Activated T-cell treated with anti-CD3 and anti-CD28 coated beads, Interleukin-2, amount 50 U/mL, for 48 hours (primary cell): Measurements from ENCODE around the gene RBM23.
"Not testable (repeated sequence)": the region's sequence is repeated elsewhere in the genome, so short reads cannot be mapped to it uniquely, and the experiment has no call there.

Experiments
- DNase-seq, 2 experiments: peaks; one replicate each; pipeline ENCODE4 v3.0.0-alpha.2; 2020

Gene RBM23

GRCh38 chr14:22918804-22919600 lies at the start of gene RBM23:
Gene RBM23, minus strand, starts transcription at chr14:22919149.
- DNase-seq, result peak; percentile 99

DNA sequence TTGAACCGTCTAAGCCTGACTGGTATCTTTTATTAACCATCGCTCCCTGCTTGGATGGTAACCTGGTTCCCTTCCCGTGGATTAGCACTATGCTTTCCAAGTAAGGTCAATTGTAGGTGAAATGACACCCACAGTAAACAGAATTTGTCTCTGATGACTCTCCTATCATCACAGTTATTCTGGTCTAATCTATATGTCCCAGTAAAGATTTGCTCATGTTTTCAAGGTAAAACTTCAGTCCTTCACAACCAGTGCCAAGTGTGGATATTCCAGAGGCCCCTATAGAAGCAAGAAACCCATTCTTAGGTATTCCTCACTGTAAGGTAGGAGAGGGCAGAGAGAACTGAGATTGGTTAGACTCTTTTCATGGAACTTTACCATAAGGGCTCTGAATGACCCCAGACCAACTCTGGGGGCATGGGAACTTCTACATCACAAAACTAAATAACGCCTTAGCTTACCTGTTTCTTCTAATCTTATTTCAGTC lies 47.9 kb upstream of the RBM23 start:
- no peak for DNase-seq

DNA sequence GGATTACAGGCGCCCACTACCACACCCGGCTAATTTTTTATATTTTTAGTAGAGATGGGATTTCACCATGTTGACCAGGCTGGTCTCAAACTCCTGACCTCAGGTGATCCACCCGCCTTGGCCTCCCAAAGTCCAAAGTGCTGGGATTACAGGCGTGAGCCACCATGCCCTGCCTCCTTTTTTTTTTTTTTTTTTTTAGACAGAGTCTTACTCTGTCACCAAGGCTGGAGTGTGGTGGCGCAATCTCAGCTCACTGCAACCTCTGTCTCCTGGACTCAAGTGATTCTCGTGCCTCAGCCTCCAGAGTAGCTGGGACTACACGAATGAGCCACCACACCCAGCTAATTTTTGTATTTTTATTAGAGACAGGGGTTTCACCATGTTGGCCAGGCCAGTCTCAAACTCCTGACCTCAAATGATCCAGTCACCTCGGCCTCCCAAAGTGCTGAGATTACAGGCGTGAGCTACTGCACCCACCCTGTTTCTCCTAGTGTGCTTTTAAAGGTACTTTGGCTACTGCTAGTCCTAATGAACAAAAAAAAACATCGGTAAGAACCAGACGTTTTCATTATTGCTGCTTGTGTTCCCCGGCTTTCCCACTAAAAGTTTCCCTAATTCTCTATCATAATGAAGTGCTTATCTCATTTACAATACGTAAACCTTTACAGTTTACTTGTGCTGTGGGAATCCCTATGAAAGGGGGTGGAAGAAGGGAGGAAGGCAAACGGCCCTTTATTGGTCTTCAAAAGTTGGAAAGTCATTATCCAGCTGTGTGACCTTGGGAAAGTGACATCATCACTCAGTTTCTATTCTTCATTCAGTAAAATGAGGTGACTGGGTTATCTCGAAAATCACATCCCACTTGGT lies 47.2 kb upstream of the RBM23 start:
- not testable (repeated sequence) for DNase-seq

- DNase-seq, result no peak
Measured at GRCh38 chr14:22962061-22962676, 43.2 kb upstream of the RBM23 start.

DNA sequence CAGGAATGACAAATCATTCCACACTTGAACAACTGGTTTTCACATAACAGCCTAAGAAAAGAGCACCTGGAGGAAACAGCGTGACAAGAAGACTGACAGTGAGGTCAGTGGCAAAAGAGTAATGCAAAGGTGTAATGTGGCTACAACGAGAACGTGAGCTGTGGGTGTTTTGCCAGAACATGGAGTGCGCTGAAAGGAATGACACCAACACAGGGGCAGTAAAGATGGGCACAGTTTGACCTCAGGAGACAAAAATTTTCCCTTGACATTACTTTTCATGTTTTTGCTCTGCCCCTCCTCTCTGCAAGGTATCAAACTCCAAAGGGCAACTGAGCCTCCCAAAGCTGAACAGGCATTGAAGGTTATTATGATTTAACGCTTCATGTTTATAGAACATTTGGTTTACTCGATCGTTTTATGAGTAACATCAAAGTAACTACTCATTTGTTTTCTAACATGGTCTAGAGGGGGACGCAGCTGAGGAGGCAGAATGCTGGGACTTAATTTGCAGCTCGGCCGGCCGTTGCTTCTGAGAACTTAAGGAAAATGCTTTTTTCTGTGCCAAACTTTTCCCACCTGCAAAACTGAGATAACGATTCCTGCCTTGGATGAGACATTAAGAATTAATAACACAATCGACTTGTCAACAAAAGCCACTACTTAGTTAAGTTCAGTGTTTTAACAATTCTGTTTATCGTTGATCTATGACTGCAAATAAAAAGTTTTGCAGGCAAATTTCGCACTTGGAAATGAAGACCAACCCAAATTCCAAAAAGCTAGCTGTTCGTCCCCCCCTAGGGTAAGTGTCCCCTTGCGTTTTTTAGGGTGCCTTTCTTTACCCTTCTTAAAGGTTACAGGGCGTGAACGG lies 37.0 kb upstream of the RBM23 start:
- DNase-seq, result no peak

- no peak for DNase-seq
Measured at GRCh38 chr14:22952418-22952817, 33.5 kb upstream of the RBM23 start.

DNA sequence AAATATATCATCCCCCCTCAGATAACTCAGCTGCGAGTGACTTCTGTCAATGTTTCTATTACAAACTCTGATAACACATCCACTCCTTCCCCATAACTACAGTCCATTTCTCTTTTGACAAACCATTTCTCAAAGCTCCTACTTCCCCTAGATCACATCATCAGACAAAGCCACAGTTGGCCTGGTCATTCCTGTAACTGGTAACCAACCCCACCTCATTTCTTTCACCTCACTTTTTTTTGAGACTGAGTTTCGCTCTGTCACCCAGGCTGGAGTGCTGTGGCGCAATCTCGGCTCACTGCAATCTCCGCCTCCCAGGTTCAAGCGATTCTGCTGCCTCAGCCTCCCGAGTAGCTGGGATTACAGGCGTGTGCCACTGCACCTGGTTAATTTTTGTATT lies 32.8 kb upstream of the RBM23 start:
- not testable (repeated sequence) for DNase-seq

DNA sequence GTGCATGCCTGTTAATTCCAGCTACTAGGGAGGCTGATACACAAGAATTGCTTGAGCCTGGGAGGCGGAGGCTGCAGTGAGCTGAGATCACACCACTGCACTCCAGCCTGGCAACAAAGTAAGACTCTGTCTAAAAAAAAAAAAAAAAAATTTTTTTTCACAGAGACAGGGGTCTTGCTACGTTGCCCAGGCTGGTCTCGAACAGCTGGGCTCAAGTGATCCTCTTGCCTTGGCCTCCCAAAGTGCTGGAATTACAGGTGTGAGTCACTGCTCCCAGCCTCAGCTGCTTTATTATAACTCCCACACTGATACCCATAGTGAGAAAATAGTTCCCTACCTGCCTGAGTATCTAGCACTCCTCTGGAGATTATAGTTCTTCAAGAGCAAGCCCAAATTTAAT lies 26.7 kb upstream of the RBM23 start:
- DNase-seq, result no peak

DNA sequence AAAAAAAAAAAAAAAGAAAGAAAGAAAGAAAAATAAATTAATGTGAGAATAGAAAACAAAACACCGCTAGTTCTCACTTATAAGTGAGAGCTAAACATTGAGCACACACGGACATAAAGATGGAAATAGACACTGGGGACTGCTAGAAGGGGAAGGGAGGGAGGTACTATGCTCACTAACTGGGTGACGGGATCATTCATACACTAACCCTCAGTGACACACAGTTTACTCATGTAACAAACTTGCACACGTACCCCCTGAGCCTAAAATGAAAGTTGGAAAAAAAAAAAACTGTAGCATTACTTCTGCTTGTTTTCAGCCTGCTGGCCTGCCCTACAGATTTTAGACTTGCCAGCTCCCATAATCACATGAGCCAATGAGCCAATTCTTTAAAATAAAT lies 20.7 kb upstream of the RBM23 start:
- DNase-seq, result no peak

DNA sequence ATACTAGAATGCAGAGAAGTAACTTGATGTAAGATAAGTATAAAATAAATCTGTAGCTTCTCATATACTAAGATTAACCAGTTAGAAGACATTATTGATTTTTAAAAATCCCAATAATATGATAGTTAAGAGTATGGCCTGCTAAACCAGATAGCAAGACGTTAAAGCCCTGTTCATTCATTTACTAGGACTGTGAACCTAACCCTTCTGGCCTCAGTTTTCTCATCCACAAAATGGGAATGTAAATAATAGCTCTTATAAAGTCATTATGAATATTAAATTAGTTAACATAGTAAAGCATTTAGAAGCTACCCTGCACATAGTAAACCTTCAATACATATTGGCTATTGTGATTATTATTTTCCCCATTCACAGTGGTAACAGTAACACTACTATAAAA lies 16.2 kb upstream of the RBM23 start:
- no peak for DNase-seq

- DNase-seq, result no peak
Measured at GRCh38 chr14:22932146-22932545, 13.2 kb upstream of the RBM23 start.

DNA sequence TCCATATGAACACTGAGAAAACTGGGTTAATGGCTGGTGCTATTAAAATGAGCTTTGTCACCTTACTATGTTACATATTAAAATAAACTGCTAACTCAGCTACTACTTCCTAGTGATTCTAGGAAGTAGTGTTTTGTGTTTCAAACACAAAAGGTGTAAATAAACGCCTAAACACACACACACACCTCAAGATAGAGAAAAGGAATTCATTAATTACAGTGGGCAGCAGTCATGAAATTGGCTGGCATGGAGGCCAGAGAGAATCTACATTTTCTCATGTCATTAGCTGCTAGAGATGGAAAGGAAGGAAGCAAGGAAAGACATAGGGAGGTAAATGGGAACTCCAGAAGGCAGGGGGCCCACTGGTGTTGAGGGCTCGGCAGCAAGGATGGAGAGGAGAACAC lies 11.0 kb upstream of the RBM23 start:
- DNase-seq, result no peak

- DNase-seq, result peak; percentile 99 to 100
Measured at GRCh38 chr14:22929104-22929960, 10.4 kb upstream of the RBM23 start, which contains the start of gene PRMT5. Gene PRMT5, minus strand, starts transcription at chr14:22929376. Its CDS starts 15 bp downstream, at chr14:22929361.

DNA sequence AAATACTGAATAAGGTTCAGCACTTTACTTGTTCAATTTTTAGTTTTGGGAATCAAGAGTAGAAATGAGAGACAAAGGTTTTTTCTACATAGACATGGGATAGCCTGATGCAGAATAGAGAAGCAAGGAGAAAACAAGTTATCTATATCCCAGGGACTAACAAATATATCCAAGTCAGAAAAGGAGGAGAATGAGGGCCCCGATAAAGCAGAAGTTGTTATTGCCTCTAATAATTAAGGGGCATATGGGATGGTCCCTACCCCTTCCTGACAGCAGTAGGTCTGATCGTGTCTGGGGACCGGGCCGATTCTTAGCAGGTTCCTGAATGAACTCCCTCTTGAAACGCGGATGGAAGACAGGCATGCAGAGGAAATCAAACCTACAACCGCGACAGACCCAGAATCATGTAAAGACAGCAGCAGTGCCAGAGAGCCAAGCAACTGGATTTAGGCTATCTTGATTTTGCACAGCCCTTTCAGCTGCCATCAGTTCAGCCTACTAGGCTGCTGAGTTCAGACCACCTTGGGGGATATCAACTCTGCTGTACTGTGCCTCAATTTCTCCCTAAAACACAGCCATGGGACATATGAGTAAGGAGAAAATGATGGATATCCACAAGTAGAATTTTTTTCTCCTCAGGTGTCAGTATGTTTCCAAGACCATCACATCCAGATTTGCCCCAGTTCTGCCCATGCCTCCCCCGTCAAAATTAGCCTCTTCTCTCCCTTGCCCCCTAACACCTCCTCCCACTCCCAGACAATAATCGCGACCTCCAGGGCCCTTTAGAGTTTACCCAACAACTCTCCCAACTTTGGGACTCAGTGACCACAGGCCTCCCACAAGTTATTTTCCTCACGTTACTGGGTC lies 9.5 kb upstream of the RBM23 start:
- DNase-seq, result peak in 1 of 2 experiments; percentile 33

- no peak for DNase-seq
Measured at GRCh38 chr14:22926316-22926715, 7.4 kb upstream of the RBM23 start.

DNA sequence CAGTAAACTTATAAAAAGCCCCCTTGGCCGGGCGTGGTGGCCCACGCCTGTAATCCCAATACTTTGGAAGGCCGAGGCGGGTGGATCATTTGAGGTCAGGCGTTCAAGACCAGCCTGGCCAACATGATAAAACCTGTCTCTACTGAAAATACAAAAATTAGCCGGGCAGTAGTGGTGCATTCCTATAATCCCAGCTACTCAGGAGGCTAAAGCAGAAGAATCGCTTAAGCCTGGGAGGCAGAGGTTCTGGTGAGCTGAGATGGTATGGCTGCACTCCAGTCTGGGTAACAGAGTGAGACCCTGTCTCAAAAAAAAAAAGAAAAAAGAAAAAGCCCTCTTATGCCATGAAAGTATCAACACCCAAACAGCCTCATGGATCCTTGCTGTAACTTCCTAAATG lies 6.6 kb upstream of the RBM23 start:
- DNase-seq, result no peak

- no peak for DNase-seq
Measured at GRCh38 chr14:22923746-22924145, 4.8 kb upstream of the RBM23 start.

DNA sequence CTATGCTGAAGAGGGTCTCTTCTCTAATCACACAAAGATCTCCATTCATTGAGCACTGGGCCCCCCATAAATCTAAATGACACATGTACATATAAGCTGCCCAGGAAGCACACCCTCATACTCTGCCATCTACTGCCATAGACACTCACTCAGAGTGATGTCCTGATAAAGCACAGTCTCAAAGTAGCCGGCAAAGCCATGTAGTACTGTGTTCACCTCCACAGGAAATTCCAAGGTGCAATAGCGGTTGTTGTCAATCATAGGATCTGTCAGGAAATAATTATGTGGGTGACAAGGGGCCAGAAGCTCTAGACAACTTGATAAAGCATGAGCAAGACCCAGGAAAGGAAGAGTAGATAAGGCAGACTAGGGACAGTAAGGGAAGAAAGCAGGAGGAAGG lies 3.3 kb upstream of the RBM23 start:
- DNase-seq, result no peak

DNA sequence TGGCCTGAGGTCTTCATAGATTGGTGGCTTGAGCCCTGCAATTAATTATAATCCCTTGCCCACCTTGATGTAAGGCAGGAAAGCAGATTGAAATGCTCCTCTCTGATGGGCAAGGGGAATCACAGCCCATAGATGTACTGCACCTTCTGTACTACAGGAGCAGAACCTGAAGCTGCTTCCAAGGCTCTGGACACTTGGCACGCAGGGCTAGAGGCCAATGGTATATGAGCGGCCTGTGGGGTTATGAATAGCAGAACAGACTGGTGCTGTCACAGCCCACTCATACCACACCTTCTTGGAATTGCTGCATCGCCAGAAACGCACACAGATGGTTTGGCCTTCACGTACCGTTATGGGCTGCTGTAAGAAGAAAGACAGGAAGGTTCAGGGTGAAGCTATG lies 1.7 kb upstream of the RBM23 start:
- DNase-seq, result no peak

GRCh38 chr14:22919601-22919921 lies 612 bp upstream of the RBM23 start:
- DNase-seq, result no peak
